ENCODE results near the gene EIF5B. TPM values are rescaled to one million over a fixed set of nuclear protein-coding genes. Genes with fewer than 3 reads are reported as not detected.

The EIF5B gene
- total RNA-seq, 4 donors from 2014 or later = 25.4 to 30.7 (median 29.0) TPM

GRCh38 chr2:99421469-99421868 lies 84.3 kb downstream of the EIF5B start:
- intact Hi-C loops (cut with DNase I; ENCODE audit: low total_unique reads) = loop anchor here (2.0 kb wide), 1 partner anchor 13 kb away; no protein-coding TSS in a partner anchor
- WGBS, 2 donors = 86 to 92% methylated on average over 5 of the region's 5 CpGs
- no peak for DNase-seq (ENCODE audit: low spot score in 2 of 2)

GRCh38 chr2:99422599-99422998 lies 85.4 kb downstream of the EIF5B start:
- DNase-seq (ENCODE audit: low spot score in 2 of 2) = no peak
- intact Hi-C loops (cut with DNase I; ENCODE audit: low total_unique reads) = no loop called here
- H3K4me3 ChIP-seq (ENCODE audit: low read depth, poor library complexity, severe bottlenecking) = no peak overlapping the region
- 66 to 68% methylated on average over 3 of the region's 3 CpGs for WGBS, 2 donors
- TF ChIP-seq POLR2A (IDR thresholded peaks at IDR 0.05) (no peak), CTCF (IDR thresholded peaks at IDR 0.05) (no peak)

More at GRCh38 chr2:99421469-99421868, 84.3 kb downstream of the EIF5B start:
- no peak overlapping the region for H3K4me3 ChIP-seq (ENCODE audit: low read depth, poor library complexity, severe bottlenecking)
- no peak for TF ChIP-seq CTCF (IDR thresholded peaks at IDR 0.05)
- TF ChIP-seq POLR2A (IDR thresholded peaks at IDR 0.05) = no peak

GRCh38 chr2:99424371-99424770 lies 87.2 kb downstream of the EIF5B start:
- DNase-seq (ENCODE audit: low spot score in 2 of 2) = no peak
- H3K4me3 ChIP-seq (ENCODE audit: low read depth, poor library complexity, severe bottlenecking) = no peak overlapping the region
- intact Hi-C loops (cut with DNase I; ENCODE audit: low total_unique reads) = no loop called here
- TF ChIP-seq CTCF (IDR thresholded peaks at IDR 0.05) (no peak), POLR2A (IDR thresholded peaks at IDR 0.05) (no peak)

- H3K4me3 ChIP-seq (ENCODE audit: low read depth, poor library complexity, severe bottlenecking) = no peak overlapping the region
- intact Hi-C loops (cut with DNase I; ENCODE audit: low total_unique reads) = no loop called here
- TF ChIP-seq CTCF (IDR thresholded peaks at IDR 0.05) = no peak
- TF ChIP-seq POLR2A (IDR thresholded peaks at IDR 0.05) = no peak
- DNase-seq (ENCODE audit: low spot score in 2 of 2) = no peak
- 32 to 38% methylated on average over 2 of the region's 2 CpGs for WGBS, 2 donors
Observed at GRCh38 chr2:99425022-99425421, 87.8 kb downstream of the EIF5B start.

- no peak overlapping the region for H3K4me3 ChIP-seq (ENCODE audit: low read depth, poor library complexity, severe bottlenecking)
- TF ChIP-seq CTCF (IDR thresholded peaks at IDR 0.05) (no peak), POLR2A (IDR thresholded peaks at IDR 0.05) (no peak)
- WGBS, 2 donors = 67 to 68% methylated on average over 4 of the region's 4 CpGs
- DNase-seq (ENCODE audit: low spot score in 2 of 2) = no peak
- intact Hi-C loops (cut with DNase I; ENCODE audit: low total_unique reads) = no loop called here
Observed at GRCh38 chr2:99430614-99431291, 93.6 kb downstream of the EIF5B start.

Measured in lower leg skin (tissue), 4 donors.